ENCODE results near the gene ITIH5.

ITIH5 gene

GRCh38 chr10:7583626-7584025 is 83.1 kb downstream of the ITIH5 start:
- H3K4me3 ChIP-seq (ENCODE audit: low read length): no peak overlapping the region
- no peak for TF ChIP-seq CTCF (conservative IDR thresholded peaks at IDR 0.05; ENCODE audit: low read depth, low read length)
- no peak for DNase-seq (ENCODE audit: low read depth)

GRCh38 chr10:7580520-7580919 is 86.2 kb downstream of the ITIH5 start:
- DNase-seq (ENCODE audit: low read depth): no peak
- H3K4me3 ChIP-seq (ENCODE audit: low read length): no peak overlapping the region
- TF ChIP-seq CTCF (conservative IDR thresholded peaks at IDR 0.05; ENCODE audit: low read depth, low read length): no peak

- H3K4me3 ChIP-seq (ENCODE audit: low read length): no peak overlapping the region
- no peak for TF ChIP-seq CTCF (conservative IDR thresholded peaks at IDR 0.05; ENCODE audit: low read depth, low read length)
- DNase-seq (ENCODE audit: low read depth): no peak
Observed at GRCh38 chr10:7579681-7580080, 87.1 kb downstream of the ITIH5 start.

- no peak overlapping the region for H3K4me3 ChIP-seq (ENCODE audit: low read length)
- DNase-seq (ENCODE audit: low read depth): no peak
- TF ChIP-seq CTCF (conservative IDR thresholded peaks at IDR 0.05; ENCODE audit: low read depth, low read length): no peak
Observed at GRCh38 chr10:7577579-7577978, 89.2 kb downstream of the ITIH5 start.

- TF ChIP-seq CTCF (conservative IDR thresholded peaks at IDR 0.05; ENCODE audit: low read depth, low read length): no peak
Observed at GRCh38 chr10:7577176-7577575, 89.6 kb downstream of the ITIH5 start.

GRCh38 chr10:7576340-7576739 is 90.4 kb downstream of the ITIH5 start:
- DNase-seq (ENCODE audit: low read depth): no peak
- H3K4me3 ChIP-seq (ENCODE audit: low read length): no peak overlapping the region
- no peak for TF ChIP-seq CTCF (conservative IDR thresholded peaks at IDR 0.05; ENCODE audit: low read depth, low read length)

More at GRCh38 chr10:7577176-7577575, 89.6 kb downstream of the ITIH5 start:
- DNase-seq (ENCODE audit: low read depth): no peak
- H3K4me3 ChIP-seq (ENCODE audit: low read length): no peak overlapping the region

- no peak for TF ChIP-seq CTCF (conservative IDR thresholded peaks at IDR 0.05; ENCODE audit: low read depth, low read length)
Observed at GRCh38 chr10:7572391-7572790, 94.4 kb downstream of the ITIH5 start.

More at GRCh38 chr10:7572391-7572790, 94.4 kb downstream of the ITIH5 start:
- DNase-seq (ENCODE audit: low read depth): no peak
- no peak overlapping the region for H3K4me3 ChIP-seq (ENCODE audit: low read length)
